Measurements from ENCODE around the gene IGF2BP2.
"Not testable (repeated sequence)": the region's sequence is repeated elsewhere in the genome, so short reads cannot be mapped to it uniquely, and the experiment has no call there.

The IGF2BP2 gene

GRCh38 chr3:185825006-185825638 lies at the start of gene IGF2BP2:
IGF2BP2 (minus strand) TSS chr3:185825042; CDS start chr3:185824960, 82 bp downstream.
- peak; percentile 16 for DNase-seq (ENCODE audit: low spot score)

DNA sequence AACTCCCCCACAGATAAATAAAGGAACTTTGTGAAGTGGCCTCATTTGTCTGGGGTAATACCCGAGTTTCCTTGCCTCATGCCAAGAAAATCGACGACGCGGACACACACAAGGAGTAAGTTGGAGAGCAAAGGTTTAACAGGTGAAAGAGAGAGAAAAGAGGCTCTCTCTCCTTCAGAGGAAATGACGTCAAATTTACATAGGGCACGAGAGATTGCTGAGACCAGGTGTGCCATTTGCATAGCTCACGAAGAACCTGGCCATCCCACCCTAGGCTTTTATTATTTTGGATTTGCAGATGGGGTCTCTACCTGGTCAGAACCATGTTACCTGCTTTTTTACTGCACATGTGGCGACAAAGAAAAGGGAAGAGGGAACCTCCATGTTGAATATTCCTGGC lies 49.3 kb upstream of the IGF2BP2 start:
- no peak for DNase-seq (ENCODE audit: low spot score)

- no peak for DNase-seq (ENCODE audit: low spot score)
These were observed 42.8 kb upstream of the IGF2BP2 start for GRCh38 chr3:185867650-185868049.

DNA sequence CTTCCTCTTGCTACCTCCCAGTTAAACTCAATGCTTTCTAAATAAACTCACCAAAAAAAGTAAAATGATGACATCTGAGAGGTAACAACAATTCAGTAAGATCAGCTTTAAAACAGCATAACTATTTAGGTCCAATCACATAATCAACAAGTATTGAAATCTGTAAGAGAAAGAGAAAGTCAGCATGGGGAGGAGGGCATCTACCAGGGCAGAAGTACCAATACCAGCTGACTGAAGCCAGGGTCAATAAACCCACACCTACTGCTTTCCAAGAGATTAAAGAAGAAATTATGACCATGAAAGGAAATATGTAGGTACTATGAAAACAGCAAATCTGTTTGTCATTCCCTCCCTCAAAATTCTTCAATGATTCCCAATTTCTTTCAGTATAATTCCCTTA lies 42.2 kb upstream of the IGF2BP2 start:
- no peak for DNase-seq (ENCODE audit: low spot score)

- no peak for DNase-seq (ENCODE audit: low spot score)
These were observed 41.7 kb upstream of the IGF2BP2 start for GRCh38 chr3:185866555-185866954.

DNA sequence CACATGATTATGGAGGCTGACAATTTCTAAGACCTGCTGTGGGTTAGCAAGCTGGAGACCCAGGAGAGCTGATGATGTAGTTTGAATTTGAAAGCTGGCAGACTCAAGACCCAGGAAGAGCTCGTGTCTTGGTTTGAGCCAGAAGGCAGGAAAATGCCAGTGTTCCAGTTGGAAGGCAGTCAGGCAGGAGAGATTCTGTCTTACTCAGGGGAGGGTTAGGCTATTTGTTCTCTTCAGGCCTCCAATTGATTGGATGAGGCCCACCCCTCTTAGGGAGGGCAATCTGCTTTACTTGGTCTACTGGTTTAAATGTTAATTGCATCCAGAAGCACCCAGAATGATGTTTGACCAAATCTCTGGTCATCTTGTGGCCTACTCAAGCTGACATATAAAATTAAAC lies 40.4 kb upstream of the IGF2BP2 start:
- DNase-seq (ENCODE audit: low spot score), result no peak

- DNase-seq (ENCODE audit: low spot score), result no peak
These were observed 39.9 kb upstream of the IGF2BP2 start for GRCh38 chr3:185864767-185865166.

DNA sequence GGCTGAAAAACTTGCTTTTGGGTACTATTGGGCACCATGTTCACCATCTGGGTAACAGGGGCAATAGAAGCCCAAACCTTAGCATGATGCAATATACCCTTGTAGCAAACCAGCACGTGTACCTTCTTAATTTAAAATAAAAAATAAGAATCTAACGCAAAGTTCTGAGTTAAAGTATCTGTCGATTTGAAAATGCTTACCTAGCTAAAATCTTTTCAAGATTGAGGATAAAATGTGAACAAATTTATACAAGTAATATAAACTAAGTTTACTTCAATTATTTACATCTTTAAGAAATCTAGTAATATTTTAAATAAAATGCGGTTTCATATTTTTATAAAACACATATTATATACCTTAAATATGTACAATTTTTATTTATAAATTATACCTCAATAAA lies 38.1 kb upstream of the IGF2BP2 start:
- no peak for DNase-seq (ENCODE audit: low spot score)

DNA sequence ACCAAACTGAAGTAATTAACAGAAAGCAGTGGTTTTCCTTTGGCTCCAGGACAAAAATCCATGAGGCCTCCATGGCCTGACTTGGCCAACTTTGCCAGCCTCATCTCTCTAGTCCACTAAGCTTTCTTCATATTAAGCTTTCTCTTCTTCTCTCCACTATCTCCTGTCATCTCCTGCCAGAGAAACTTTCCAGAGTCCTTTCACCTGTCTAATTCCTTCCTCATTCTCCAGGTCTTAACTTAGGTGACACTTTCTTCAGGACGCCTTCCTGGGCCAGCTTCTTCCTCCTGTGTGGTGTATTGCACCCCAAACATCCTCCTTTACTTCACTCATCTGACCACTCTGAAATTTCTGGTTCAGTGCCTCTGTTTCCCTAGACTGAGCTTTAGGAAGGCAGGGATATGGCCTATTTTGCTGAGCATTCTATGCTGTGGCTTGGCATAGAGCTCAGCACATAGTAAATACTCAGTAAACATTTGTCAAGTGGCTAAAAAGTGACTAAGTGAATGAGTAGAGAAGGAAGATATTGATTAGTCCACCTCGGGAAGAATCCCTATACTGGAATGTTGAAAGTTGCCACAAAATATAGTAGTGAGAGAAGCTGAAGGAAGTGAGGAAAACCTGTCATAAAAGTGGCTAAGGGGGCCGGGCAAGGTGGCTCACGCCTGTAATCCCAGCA lies 34.6 kb upstream of the IGF2BP2 start:
- no peak for DNase-seq (ENCODE audit: low spot score)

DNA sequence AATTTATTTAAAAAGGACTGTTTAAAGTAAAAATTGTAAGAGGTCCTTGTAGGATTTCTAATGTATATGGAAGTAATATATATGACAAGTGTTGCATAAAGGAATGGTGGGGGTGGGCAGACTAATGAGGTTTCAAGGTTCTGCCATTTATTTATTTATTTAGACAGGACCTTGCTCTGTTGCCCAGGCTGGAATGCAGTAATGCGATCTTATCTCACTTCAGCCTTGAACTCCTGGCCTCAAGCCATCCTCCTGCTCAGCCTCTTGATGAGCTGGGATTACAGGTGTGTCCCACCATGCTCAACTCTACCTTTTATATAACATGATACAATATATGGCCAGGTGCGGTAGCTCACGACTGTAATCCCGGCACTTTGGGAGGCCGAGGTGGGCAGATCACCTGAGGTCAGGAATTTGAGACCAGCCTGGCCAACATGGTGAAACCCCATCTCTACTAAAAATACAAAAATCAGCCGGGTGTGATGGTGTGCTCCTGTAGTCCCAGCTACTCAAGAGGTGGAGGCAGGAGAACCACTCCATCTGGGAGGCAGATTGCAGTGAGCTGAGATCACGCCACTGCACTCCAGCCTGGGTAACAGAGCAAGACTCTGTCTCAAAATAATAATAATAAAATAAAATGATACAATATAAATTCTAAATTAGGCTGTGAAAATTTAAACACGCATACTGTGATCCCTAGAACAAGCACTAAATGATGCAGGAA lies 33.8 kb upstream of the IGF2BP2 start:
- no peak for DNase-seq (ENCODE audit: low spot score)

- DNase-seq (ENCODE audit: low spot score), result no peak
These were observed 32.4 kb upstream of the IGF2BP2 start for GRCh38 chr3:185857208-185857607.

DNA sequence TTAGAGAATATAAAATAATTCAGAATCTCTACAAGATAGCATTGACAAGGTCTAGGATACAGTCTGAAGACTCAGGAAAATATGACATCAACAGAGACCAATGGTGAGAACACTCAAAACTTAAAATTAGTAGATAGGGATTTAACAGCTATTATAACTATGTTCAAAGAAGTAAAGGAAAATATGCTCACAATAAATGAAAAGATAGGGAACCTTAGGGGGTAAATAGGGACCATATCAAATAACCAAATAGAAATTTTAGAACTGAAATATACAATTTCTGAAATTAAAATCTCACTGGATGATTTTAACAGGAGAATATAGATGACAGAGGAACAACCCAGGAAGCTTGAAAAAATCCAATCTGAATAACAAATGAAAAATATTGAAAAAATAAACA lies 31.8 kb upstream of the IGF2BP2 start:
- no peak for DNase-seq (ENCODE audit: low spot score)

- DNase-seq (ENCODE audit: low spot score), result not testable (repeated sequence)
These were observed 28.9 kb upstream of the IGF2BP2 start for GRCh38 chr3:185853771-185854170.

GRCh38 chr3:185852635-185853034 lies 27.8 kb upstream of the IGF2BP2 start:
- DNase-seq (ENCODE audit: low spot score), result no peak

GRCh38 chr3:185851959-185852358 lies 27.1 kb upstream of the IGF2BP2 start:
- DNase-seq (ENCODE audit: low spot score), result no peak

DNA sequence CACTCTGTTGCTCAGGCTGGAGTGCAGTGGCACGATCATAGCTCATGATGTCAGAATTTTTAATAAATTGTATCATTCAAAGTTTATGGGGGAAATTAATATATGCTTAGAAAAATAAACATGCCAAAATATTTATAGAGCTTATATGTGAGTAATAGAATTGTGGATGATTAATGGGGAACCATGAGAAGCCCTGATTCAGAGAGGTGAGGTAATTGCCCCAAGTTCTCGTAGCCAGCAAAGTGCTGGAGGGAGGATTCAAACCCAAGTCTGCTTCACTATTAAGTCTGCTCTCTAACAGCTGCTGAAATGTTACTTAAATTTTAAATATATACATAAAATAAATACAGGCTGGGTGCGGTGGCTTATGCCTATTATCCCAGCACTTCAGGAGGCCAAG lies 26.2 kb upstream of the IGF2BP2 start:
- DNase-seq (ENCODE audit: low spot score), result no peak

GRCh38 chr3:185847506-185847905 lies 22.7 kb upstream of the IGF2BP2 start:
- no peak for DNase-seq (ENCODE audit: low spot score)

- no peak for DNase-seq (ENCODE audit: low spot score)
These were observed 21.2 kb upstream of the IGF2BP2 start for GRCh38 chr3:185846037-185846436.

DNA sequence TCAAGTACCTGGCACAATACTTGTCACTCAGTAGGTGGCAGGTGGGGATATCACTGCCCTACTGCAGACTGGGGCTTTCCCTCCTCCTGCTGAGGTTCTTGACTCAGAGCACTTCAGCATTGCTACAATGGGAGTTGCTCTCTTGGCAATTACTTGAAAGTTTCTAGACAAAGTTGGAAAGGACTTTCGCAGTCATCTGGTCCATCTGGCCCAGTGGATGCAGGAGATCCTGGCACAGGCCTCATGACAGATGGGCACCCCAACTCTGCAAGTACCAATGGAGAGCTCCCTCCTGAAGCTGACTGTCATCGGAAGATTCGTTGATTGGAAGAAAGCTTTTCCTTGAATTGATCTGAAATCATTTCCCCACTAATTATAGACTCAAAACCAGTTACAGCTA lies 19.2 kb upstream of the IGF2BP2 start:
- no peak for DNase-seq (ENCODE audit: low spot score)

DNA sequence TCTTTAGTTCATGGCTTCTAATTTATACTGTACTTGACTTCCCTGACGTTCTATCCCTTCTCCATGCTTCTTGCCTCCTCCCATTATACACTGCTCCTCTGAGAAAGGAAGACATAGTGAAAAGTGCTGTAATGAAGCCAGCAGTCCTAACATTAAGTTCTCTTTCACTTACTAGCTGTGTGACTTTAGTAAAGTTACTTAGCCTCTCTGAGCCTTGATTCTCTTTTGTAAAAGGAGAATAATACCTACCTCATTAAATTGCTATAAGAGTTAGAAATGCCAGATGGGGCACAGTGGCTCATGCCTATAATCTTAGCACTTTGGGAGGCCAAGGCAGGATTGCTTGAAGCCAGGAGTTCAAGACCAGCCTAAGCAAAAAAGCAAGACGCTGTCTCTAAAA lies 18.8 kb upstream of the IGF2BP2 start:
- no peak for DNase-seq (ENCODE audit: low spot score)

GRCh38 chr3:185843126-185843525 lies 18.3 kb upstream of the IGF2BP2 start:
- DNase-seq (ENCODE audit: low spot score), result no peak

DNA sequence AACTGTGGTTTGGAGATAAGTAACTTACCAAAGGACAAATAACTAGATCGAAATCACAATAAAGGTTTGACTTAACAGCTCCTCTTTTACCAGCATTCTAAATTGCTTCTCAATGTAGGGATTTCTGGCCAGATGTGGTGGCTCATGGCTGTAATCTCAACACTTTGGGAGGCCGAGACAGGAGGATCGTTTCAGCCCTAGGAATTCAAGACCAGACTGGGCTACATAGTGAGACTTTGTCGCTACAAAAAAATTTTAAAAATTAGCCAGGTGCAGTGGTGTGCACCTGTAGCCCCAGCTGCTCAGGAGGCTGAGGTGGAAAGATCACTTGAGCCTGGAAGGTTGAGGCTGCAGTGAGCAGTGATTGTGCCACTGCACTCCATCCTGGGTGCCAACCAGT lies 17.4 kb upstream of the IGF2BP2 start:
- DNase-seq (ENCODE audit: low spot score), result no peak

DNA sequence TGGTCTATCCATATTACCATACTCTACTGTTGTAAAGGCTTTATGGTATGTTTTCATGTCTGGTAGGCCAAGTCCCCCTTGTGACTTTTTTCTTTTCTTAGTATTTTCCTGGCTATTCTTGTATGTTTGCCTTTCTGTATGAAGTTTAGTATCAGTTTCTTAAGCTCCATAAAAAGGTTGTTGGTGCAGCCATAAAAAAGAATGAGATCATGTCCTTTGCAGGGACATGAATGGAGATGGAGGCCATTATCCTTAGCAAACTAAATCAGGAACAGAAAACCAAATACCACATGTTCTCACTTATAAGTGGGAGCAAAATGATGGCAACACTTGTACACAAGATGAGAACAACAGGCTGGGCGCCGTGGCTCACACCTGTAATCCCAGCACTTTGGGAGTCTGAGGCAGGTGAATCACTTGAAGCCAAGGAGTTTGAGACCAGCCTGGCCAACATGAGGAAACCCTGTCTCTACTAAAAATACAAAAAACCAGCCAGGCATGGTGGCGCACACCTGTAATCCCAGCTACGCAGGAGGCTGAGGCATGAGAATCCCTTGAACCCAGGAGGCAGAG lies 13.7 kb upstream of the IGF2BP2 start:
- not testable (repeated sequence) for DNase-seq (ENCODE audit: low spot score)
